Inflammatory macrophage treated with lipopolysaccharide for 4 hours (primary cell): ENCODE results near the gene CORO1C.

Source experiments
- DNase-seq: peaks from one replicate; pipeline ENCODE4 v3.0.0-alpha.2; 2020

Gene CORO1C

DNA sequence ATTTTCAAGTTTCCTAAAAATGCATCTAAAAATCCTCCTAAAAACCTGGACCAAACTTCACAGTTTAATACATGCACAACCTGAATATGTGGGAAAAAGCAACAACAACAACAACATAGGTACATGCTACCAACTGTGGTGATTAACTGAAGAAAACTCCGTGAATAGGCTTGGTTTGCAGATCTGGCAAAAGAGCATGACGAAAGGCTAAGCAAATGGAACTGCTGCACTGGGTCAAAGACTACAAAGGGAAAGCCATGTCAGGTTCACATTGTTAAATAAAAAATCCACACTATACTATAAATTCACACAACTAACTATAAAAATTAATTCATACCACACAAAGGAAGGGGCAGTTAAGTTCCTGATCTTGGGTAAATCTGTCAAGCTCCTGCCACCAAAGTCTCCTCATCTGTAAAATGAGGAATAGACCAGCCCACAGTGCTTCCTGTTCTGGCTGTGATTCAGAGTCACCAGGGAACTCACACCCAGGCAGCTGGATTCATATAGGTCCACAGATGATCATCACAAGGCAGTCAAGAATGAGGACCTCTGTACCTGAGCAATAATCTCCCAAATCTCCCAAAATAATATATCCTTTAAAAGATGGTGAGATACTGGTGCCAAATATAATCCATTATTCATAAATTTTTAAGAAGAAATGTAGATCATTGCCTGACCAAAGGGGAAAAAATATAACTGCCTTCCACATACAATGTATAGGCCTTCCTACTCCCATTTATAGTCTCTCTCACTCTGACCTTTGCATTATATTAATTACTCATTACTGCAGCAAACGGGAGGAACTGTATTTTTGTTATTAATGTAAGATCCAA lies 7.0 kb downstream of the CORO1C start:
- DNase-seq: peak; percentile 96

DNA sequence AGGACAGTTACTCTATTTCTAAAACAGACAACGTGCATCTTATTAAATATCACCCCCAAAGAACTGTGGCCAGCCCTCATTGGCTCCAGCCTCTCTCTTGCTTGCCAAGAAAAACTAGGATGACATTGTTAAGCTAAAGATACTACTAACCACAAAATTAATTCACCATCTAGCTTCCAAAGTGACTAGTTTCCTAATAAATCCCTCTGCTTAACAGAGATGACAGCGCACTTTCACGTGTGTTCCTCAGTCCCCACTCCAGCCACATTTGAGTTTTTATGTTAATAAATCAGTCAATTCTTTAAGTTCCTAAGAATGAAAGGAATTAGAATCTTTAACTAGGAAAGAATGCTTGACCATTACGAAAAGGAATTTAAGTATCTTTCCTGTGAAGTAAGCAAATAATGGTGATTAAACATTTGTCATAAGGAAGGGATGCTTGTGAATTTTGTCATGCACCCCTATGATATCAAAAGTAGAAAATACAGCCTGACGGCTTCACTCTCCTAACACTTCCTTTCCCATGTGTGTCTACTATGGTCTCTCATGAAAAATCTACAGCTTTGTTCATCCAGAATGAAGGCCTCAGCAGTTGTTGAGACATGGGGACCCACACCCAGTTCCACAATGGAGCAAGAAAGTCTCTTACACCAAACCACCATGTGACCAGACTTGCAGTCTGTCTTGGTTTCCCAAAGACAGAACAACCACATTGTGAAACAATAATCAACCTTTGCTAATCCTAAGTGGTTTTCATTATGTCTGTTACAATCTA lies 8.1 kb downstream of the CORO1C start:
- peak; percentile 99 for DNase-seq

DNA sequence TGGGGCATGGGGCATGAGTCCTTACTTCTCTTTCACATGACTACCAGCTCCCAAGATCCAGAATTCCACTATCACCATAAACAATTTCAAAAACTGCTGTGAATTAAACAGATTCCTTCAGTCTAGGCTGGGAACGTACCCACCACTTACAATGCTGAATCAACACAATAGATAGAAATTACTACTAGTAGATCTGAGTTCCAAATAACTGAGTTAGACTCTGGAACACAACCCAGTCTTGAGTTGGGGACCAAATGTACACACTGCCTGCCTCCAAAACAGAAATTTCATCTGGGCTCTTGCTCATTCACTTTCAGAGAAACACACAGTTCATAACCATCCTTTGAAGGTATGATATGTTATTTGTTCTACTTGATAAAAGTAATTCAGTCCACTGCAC lies 8.9 kb downstream of the CORO1C start:
- DNase-seq: no peak

DNA sequence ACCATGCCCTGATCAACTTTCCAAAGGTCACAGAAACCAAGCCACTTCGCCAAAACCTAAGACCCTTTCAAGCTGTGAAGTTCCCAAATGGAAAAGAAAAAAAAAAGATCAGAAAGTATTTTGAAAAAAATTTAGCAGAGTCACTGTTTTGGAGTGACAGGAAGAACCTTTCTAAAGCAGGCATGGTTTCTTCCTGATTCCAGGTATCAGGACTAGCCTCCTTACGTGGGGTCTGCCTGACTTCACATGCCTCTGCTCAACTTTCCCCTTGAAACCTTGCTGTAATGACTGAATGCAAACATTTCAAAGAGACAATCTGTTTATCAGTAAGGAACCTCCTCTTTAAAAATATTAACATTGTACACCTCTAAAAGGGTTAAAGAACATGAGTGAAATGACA lies 9.5 kb downstream of the CORO1C start:
- DNase-seq: no peak

DNA sequence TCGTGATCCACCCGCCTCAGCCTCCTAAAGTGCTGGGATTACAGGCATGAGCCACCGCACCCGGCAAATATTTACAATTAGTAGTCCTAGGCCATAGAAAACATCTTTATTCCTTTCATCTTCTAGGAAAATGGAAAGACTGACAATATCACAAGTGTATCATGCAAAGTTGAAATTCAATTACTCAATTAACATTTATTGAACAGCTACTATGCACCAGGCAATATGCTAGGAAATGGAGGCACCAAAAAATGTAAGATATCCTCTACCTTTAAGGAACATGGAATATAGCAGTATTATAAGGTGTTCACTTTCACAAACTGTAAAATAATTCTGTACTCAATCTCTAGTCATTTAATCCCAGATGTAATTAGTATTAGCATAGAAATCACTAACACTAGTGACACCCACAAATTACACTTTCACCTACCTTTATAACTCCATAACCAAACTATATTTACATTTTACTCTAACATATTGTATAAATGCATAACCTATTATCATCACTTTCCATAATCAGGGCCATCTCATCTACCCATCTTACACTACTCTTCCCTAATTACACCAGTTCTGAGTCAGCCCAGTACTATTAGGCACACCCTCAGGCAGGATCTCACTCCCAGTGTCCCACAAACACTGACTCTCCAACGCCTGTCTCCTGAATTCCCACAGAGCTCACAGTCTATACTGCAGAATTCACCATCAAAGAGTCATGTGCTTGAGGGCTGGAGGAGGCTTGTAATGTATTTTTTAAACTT lies 10.4 kb downstream of the CORO1C start:
- DNase-seq: peak; percentile 63

DNA sequence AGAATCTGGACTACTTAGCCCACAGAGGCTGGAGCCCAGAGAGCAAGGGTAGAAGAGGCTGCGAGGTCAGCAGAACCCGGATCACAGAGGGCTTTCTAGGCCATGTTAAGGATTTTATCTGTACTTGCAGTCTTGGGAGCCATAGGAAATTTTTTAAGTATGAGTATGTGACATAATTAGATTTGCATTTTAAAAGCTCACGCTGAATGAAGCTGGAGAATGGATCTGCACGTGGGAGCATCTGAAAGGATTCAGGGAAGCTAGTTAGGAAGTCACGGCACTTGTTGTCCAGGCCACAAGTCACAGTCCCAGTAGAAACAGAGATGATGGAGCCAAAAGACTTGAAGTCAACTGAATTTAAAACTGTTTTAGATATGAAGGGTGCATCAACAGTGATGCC lies 14.1 kb downstream of the CORO1C start:
- no peak for DNase-seq

DNA sequence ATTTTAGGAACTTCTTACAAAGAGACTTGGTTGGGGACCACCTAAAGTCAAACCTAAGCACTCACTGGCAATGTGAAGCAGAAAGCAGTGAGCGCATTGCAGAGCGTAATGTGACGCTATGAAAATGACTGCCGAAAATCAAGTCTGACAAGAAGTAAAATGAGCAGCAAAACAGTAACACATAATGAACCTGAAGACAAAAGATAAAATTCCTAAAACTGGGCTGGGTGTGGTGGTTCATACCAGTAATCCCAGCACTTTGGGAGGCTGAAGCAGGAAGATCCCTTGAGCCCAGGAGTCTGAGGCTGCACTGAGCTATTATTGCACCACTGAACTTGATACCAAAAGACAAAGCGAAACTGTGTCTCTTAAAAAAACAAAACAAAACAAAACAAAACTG lies 16.5 kb downstream of the CORO1C start:
- no peak for DNase-seq

DNA sequence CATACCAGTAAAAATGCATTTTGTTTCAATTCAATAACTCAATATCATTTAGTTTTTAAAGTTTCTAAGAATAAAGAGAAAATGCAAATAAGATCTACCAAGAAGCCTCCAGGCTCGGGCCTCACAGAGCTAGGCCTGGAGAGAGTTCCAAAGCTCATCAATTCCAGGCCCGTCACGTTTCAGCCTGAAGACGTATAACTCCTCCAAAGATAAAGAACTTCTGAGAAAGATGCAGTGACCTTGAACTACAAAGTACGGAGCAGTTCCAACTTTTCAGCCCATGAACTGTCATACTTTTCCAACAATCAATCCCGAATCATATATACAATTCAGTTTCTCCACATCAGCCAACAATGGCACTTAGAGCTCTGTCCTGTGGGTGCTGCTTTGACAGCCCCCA lies 17.8 kb downstream of the CORO1C start:
- no peak for DNase-seq

DNA sequence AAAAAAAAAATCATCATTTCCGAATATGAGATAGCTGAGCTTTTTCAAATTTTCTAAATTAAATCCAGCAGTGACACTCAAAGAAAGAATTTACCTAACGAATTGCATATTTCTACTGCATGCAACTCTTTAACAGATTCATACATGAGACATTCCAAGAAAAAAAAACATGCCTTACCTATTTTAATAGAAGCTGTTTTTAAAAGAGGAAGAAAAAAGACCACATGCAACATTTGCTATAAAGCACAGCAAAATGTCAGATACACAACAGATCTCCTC lies 18.5 kb downstream of the CORO1C start:
- no peak for DNase-seq

DNA sequence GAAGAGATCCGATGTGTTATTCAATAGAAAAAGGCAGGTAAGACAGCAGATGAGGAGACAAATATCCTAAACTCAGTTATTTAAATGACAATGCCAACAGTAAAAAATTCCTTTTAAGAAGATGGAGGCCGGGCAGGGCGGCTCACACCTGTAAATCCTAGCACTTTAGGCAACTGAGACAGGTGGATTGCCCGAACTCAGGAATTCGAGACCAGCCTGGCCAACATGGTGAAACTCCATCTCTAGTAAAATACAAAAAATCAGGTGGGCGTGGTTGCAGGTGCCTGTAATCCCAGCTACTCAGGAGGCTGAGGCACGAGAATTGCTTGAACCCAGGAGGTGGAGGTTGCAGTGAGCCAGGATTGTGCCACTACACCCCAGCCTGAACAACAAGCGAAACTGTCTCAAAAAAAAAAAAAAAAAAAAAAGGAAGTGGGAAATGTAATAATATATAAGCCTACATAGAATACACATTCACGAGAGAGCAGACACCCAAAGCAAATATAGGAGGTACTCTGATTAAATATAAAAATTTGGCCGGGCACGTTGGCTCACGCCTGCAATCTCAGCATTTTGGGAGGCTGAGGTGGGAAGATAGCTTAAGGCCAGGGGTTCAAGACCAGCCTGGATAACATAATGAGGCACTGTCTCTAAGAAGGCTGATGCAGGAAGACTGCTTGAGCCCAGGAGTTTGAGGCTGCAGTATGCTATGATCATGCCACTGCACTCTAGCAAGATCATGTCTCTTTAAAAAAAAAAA lies 19.0 kb downstream of the CORO1C start:
- DNase-seq: peak; percentile 75

DNA sequence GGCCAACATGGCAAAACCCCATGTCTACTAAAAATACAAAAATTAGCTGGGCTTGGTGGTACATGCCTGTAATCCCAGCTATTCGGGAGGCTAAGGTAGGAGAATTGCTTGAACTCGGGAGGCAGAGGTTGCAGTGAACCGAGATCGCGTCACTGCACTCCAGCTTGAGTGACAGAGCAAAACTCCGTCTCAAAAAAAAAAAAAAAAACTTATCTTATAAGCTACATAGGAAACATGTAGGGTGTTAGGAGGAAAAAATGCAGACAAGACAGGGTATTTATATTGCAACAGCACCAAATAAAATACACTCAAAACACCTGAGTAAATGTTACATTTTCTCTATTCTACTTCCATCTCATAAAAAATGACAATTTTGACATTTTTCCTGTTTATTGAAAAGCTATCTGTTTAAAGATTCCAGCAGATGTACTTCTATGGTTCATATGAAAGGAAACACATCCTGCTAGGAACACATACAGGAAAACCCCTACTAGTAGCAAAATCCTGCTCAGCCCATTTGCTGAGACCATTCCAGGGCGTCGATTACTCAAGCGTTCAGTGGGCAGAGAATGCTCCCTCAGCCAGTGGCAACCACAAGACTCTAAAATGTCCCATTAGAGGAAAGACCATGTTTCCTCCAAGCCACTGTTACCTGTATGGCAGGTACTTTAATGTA lies 19.7 kb downstream of the CORO1C start:
- peak; percentile 58 for DNase-seq

DNA sequence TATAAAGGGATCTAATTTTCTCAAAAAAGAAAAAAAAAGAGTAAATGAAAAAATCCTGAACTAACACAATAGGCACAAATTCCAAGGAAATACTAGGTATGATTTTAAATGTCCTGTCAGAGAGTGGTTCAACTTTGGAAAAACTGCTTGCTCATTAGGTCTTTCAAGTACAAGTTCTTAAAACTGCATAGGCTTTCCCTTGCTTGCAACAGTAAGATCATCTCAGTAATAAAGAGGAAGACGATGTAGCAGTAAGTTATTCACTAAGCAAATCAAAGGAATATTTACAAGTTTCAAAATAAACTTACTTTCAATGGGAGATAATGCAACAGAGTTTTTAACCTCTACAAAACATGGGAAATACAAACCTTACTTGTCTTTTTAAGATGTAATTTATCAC lies 21.6 kb downstream of the CORO1C start:
- peak; percentile 73 for DNase-seq

DNA sequence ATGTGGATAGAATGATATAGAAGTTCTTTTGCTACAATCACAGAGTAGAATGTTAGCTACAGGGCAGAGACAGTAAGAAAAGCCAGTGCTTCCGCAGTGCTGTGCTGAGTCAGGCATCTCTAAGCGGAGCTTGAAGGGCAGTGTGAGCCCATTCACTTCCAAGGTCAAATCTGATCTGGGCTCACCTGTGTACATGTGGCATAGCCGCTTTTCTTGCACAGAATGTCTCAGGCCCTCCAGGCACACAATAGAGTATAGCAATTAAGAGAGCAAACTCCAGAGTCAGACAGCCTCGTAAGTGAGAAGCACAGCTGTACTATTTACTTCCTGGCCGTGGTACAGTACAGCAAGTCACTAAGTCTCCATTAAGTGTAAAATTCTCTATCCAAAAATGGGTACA lies 26.8 kb downstream of the CORO1C start:
- DNase-seq: no peak

DNA sequence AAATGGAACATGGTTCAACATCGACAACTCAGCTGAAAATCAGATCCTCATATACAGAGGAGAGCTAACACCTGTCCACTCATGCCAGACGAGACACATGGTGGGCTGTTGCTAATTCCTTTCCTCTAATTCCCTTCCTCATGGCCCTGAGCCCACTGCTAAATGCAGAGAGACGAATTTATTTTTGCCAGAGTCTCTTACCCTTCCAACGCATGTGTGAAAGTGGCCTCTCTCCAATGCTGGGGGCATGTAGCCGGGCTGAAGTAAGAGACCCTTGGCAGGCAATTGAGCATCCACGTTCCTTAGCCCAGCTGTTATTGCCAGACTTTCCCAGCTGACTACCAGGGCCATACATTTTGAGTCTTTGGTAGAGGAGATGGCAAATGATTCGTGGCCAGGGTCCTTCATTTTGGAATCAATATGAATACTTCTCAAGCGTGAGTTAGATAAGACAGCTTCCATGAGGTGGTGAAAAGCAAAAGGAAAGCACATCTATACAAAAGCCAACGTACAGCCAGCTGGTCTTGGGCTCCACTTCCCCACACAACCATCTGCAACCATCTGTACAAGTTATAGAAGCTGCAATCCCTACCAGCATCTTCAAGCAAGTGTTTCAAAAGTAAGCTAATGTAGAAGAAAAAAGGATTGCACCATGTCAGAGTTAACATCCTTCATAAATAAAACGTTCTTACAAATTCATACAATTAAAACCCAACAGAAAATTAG lies 28.6 kb downstream of the CORO1C start:
- DNase-seq: no peak

DNA sequence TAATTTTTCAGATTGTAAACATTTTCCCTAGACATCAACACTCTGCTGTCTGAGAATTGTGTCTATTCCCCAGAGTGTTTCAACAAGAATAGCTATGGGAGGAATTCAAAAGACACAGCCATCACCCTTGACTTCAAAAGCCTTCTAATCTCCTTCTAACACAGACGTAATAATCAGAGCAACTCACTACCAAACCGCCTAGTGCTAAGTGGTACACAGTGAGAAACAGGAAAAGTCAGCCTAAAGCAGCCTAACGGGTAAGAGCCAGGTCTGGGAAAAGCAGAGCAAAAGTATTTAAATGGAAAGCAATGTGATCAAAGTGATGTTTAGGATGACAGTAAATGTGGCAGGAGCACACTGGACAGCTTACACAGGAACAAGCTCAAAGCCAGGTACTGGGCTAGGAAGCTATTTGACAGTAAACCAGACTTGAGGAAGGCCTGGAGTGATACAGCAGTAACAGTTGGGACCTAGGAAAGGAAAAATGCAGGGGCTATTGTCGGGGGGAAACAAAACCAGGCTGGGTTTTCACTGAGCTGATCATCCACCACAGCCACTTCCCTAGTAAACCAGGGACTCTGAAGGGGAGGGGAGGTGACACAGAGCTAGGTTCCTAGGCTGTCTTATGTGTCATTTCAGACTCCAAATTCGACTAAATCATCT lies 29.4 kb downstream of the CORO1C start:
- DNase-seq: peak; percentile 53

DNA sequence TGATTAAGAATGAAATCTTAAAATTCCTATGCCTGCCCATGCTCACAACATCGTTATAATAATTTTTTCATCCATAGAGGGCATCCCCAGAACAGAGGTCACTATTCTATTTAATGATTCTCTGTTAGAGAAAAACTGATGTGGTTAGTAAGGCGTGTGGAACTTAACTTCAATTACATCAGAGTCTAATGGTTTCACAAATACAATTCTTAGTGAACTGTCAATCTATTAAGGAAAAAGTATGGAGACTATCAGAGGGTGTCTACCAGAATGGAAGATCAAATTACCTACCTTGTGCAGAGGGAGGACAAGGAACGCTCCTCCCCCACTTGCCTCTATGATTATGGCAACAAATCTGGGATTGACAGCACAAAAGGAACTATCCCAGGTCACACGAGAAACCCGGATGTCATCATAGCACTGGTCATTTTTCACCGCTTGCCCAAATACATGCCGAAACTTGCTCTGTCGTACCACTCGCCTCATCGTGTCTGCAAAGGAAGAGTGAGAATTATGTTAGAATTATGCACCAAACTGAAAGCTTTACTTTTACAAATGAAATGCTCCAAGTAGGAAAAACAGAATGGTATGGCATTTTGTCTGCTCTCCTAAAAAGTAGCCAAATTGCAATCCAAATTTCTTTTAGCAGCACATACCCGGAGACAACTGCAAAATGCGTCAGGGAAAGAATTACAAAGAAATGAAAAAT lies 30.3 kb downstream of the CORO1C start:
- peak; percentile 57 for DNase-seq

DNA sequence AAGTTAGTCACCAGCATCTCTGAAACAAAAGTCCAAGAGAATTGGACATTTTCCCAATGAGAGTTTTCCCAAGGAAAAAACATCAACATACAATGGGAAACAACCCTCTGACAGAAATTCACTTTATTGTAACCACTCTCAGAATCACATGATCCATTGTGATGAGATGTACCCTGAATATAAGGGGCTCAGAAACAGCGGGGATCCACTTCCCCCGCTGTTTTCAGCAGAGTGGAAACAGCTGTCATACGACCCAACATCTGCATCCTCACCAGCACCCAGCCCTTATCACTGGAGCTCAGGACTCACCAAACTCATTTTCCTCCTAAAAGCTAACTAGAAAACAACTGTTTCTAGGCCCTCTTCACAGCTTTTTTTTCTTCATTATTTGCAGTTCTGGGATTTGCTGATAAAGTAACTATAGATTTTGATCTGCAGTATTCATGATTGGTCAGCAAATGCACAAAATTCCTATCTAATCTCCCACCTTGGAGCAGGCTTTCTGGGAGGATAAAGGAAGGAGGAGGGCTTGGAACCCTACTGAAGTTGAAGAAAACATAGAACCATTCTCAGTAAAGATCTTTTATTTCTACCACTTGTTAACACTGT lies 31.3 kb downstream of the CORO1C start:
- no peak for DNase-seq

DNA sequence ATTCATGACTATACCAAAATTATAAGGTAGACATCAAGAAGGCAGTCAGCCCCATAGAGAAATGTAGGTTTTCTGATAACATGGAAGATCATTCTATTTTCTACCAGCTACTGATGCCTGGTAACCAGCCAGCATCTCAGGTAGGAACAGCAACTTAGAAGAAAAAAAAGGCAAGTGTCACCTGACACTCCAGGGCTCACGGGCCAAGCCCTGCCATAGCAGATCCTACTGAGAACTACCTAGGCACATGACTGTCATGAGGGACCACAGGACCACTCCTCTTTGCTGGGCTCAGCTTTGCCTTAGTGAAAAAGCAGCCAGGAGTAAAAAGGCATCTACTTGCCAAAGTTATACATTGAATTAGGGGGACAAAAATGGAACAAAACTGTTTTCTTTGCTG lies 33.4 kb downstream of the CORO1C start:
- no peak for DNase-seq

DNA sequence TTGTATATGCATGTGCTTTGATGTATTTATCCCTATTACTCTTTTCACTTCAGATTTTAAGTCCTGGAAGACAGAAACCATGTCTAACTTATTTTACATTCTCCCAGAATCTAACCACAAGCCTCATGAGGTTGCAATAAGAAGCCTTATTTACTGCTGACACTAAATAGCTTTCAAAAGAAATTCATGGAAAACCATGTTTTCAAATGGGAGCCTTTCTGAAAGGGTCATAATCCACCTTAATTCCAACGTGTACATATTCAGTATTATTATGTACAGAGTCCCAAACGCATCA lies 34.4 kb downstream of the CORO1C start:
- no peak for DNase-seq
